MCF 10A (cell line): ENCODE measurements around the gene ASMTL. TPM values are rescaled to one million over a fixed set of nuclear protein-coding genes. Genes with fewer than 3 reads are reported as not detected.

Experiments
- BruUV-seq: library from RNA; stranded (reverse); fragments of 400-500 nt; replicated peaks from 2 replicates; lab custom pipeline; 2021; lab: Mats Ljungman, UMichigan
- CTCF ChIA-PET: fragments of 300-600 bp; sonication (Branson Sonifier 250); formaldehyde crosslinking; extraction: SDS; loops from one replicate; lab custom pipeline; 2021; ENCODE audit warnings: antibody characterized with exemption, inconsistent platforms; lab: Yijun Ruan, JAX
- POLR2A ChIA-PET: fragments of 300-600, 350-650 bp; sonication (Branson Sonifier 250); formaldehyde crosslinking; extraction: SDS; loops from one replicate; lab custom pipeline; 2020; ENCODE audit warnings: antibody characterized with exemption, inconsistent platforms; lab: Yijun Ruan, JAX
- DNase-seq: peaks from one replicate; pipeline ENCODE4 v3.0.0-alpha.2; 2018; ENCODE audit not compliant: unreplicated experiment
- H3K27ac Mint-ChIP-seq: one replicate; pipeline ENCODE4 v1.8.0; 2022; ENCODE audit warnings: mild to moderate bottlenecking, low read depth, mixed read lengths; ENCODE audit not compliant: unreplicated experiment
- H3K27me3 Mint-ChIP-seq: one replicate; pipeline ENCODE4 v1.8.0; 2022; ENCODE audit warnings: mixed read lengths; ENCODE audit not compliant: insufficient read depth, unreplicated experiment
- H3K36me3 Mint-ChIP-seq: one replicate; pipeline ENCODE4 v1.8.0; 2022; ENCODE audit warnings: mild to moderate bottlenecking, moderate library complexity, mixed read lengths; ENCODE audit not compliant: insufficient read depth, unreplicated experiment
- H3K4me1 Mint-ChIP-seq: one replicate; pipeline ENCODE4 v1.8.0; 2022; ENCODE audit warnings: mixed read lengths; ENCODE audit not compliant: insufficient read depth, unreplicated experiment
- H3K4me3 Mint-ChIP-seq: one replicate; pipeline ENCODE4 v1.8.0; 2022; ENCODE audit warnings: mild to moderate bottlenecking, moderate library complexity, mixed read lengths; ENCODE audit not compliant: unreplicated experiment
- H3K9me3 Mint-ChIP-seq: one replicate; pipeline ENCODE4 v1.8.0; 2022; ENCODE audit warnings: mixed read lengths; ENCODE audit not compliant: unreplicated experiment
- intact Hi-C: fragments of 100-400 bp; cut with micrococcal nuclease; formaldehyde crosslinking; loops from 2 replicates; pipeline ENCODE4 v1.14.1; 2022
- total RNA-seq: library from RNA; stranded (reverse); gene quantifications from 2 replicates; pipeline ENCODE4 v1.2.3, GENCODE V29; 2022
- TF ChIP-seq, protein P1 (sequence below): fragments of 200-600 bp; IDR thresholded peaks from one replicate; pipeline ENCODE4 v1.8.0; 2022; ENCODE audit warnings: antibody characterized with exemption, mild to moderate bottlenecking; ENCODE audit not compliant: unreplicated experiment

Gene ASMTL
- total RNA-seq, 1 experiment from 2014 or later, result 20.6 TPM

GRCh38 chrX:1393871-1394615 lies 58.7 kb downstream of the ASMTL start:
- Mint-ChIP-seq H3K9me3 (peaks cover 9% of the 10 kb centered on the region), H3K27ac (peak overlapping the region; percentile 96), H3K27me3 (no peaks in the 10 kb centered on the region), H3K36me3 (peaks cover 50% of the 10 kb centered on the region), H3K4me3 (peak overlapping the region; percentile 93), H3K4me1 (peaks cover 27% of the 10 kb centered on the region)
- TF ChIP-seq, protein P1, sequence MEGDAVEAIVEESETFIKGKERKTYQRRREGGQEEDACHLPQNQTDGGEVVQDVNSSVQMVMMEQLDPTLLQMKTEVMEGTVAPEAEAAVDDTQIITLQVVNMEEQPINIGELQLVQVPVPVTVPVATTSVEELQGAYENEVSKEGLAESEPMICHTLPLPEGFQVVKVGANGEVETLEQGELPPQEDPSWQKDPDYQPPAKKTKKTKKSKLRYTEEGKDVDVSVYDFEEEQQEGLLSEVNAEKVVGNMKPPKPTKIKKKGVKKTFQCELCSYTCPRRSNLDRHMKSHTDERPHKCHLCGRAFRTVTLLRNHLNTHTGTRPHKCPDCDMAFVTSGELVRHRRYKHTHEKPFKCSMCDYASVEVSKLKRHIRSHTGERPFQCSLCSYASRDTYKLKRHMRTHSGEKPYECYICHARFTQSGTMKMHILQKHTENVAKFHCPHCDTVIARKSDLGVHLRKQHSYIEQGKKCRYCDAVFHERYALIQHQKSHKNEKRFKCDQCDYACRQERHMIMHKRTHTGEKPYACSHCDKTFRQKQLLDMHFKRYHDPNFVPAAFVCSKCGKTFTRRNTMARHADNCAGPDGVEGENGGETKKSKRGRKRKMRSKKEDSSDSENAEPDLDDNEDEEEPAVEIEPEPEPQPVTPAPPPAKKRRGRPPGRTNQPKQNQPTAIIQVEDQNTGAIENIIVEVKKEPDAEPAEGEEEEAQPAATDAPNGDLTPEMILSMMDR, result no peak
- intact Hi-C loops, result loop anchor here (2.0 to 10.0 kb wide), 2 partner anchors 59 to 149 kb away; partner anchors contain the start of gene ASMTL
- ChIA-PET CTCF (no interaction called here), POLR2A (no interaction called here)
- BruUV-seq, result no TSS peak
- no peak for DNase-seq

DNA sequence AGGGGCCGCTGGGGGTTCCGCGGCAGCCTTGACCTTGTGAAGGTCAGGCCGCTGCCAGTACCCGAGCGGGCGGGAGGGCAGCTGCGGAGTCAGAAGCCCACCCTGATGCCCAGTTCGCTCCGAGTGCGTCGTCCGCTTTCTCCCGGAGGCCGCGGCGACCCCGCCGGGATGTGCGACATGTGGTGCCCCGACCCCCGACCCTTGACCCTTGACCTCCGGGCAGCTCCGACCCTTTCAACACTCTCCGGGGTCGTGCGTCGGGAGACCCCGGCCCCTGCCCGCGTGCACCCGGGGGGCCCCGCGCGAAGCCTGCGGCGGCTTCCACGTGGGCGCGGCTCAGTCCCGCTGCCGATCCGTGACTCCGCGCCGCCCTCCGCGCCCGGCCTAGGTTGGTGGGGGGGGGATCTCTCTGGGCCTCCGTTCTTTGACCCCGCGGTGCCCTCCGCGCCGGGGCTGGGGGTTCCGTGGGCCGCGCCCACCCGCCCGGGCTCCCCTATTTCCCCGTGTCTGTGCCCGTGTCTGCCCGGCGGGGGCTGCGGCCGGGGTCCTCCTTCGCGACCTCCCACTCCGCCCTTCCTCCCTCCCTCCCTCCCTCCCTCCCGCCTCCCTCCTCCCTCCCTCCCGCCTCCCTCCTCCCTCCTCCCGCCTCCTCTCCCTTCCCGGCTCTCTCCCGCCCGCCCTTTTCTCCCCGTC lies 60.2 kb downstream of the ASMTL start:
- no TSS peak for BruUV-seq
- TF ChIP-seq, protein P1, result no peak
- peaks cover 27% of the 10 kb centered on the region for H3K4me1 Mint-ChIP-seq
- H3K36me3 Mint-ChIP-seq, result peaks cover 59% of the 10 kb centered on the region
- POLR2A ChIA-PET, result no interaction called here
- CTCF ChIA-PET, result no interaction called here
- intact Hi-C loops, result loop anchor here (2.0 to 10.0 kb wide), 2 partner anchors 60 to 148 kb away; partner anchors contain the start of gene ASMTL
- peaks cover 9% of the 10 kb centered on the region for H3K9me3 Mint-ChIP-seq
- H3K27ac Mint-ChIP-seq, result peak overlapping the region; percentile 96
- H3K27me3 Mint-ChIP-seq, result no peaks in the 10 kb centered on the region
- DNase-seq, result peak; percentile 78
- peak overlapping the region; percentile 93 for H3K4me3 Mint-ChIP-seq

DNA sequence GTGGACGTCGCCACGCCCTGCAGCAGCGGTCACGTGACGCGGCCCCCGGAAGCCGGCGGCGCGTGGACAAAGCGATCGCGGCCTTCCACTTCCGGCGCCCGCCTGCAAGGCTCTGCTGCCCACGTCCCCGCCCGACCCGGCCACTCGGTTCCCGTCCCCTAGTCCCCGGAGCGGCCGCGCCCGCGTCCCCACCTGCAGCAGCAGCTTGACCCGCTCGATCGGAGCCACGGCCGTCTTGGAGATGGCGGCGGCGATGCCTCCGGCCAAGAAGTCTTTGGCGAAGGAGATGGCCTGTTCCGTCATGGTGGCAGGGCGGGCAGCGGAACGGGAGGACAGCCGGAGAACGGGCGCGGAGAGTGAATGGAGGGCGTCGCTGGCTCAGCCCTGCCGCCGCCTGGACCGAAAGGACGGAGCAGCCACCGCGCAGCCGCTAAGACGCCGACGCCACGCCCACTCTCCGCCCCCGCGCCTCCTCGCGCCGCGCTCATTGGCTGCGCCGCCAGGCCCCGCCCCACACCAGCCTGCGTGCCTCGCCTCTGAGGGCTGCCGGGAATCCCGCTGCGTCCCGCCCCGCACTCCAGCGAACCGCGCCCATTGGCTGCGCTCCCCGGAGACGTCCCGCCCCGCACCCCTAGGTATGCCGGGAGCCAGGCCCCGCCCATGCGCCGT lies 60.9 kb downstream of the ASMTL start, which contains the start of gene SLC25A6:
Gene SLC25A6 (minus strand): TSS at position 407 of the 669 bp plus-strand sequence. CDS start 104 bp downstream, at position 303.
- Mint-ChIP-seq H3K4me3 (peak within 1 kb of the TSS; percentile 93), H3K36me3 (peaks cover 66% of the 10 kb centered on the region)
- intact Hi-C loops, result loop anchor here (2.0 to 10.0 kb wide), 2 partner anchors 61 to 147 kb away; partner anchors contain the start of gene ASMTL

More for the DNA sequence above, 60.9 kb downstream of the ASMTL start, which contains the start of gene SLC25A6:
- BruUV-seq, result TSS peak; percentile 68
- CTCF ChIA-PET, result no interaction called here
- POLR2A ChIA-PET, result no interaction called here
- Mint-ChIP-seq H3K27ac (peak within 1 kb of the TSS; percentile 96), H3K27me3 (no peaks in the 10 kb centered on the region), H3K4me1 (peaks cover 27% of the 10 kb centered on the region), H3K9me3 (peaks cover 9% of the 10 kb centered on the region)
- TF ChIP-seq, protein P1, result no peak
- DNase-seq, result peak; percentile 96
